Endothelial cell of umbilical vein (primary cell): Measurements from ENCODE around the gene GAL3ST2. TPM values are rescaled to one million over a fixed set of nuclear protein-coding genes. Genes with fewer than 3 reads are reported as not detected.

ENCODE experiments used
- BruUV-seq: library from RNA; stranded (reverse); fragments of 400-500 nt; replicated peaks from 2 replicates; lab custom pipeline; 2021; lab: Mats Ljungman, UMichigan
- CTCF ChIA-PET: fragments of 300-600, 350-600 bp; sonication (Branson Sonifier 250); formaldehyde crosslinking; loops from one replicate; lab custom pipeline; 2021; ENCODE audit warnings: antibody characterized with exemption, inconsistent platforms; lab: Charles Lee
- POLR2A ChIA-PET: fragments of 300-600, 350-600 bp; sonication (Branson Sonifier 250); formaldehyde crosslinking; loops from one replicate; lab custom pipeline; 2021; ENCODE audit warnings: antibody characterized with exemption, inconsistent platforms; lab: Charles Lee
- DNase-seq: peaks from one replicate; pipeline ENCODE4 v3.0.0-alpha.2; 2011; ENCODE audit warnings: low read depth, low spot score
- FAIRE-seq: peaks from 2 replicates; lab custom pipeline; 2011; peaks lifted over from hg19 to GRCh38; lab: Jason Lieb, UNC
- H2AFZ ChIP-seq: 2 replicates; pipeline ENCODE4 v1.6.0; 2012; ENCODE audit warnings: low read depth, low read length, control low read depth, inconsistent platforms
- H3K27ac ChIP-seq: 2 replicates; pipeline ENCODE4 v1.5.1; 2011; ENCODE audit warnings: low read depth, mild to moderate bottlenecking, control low read depth, low read length, moderate library complexity; ENCODE audit not compliant: insufficient read depth
- H3K27me3 ChIP-seq, 2 experiments: 2 replicates each; pipeline versions ENCODE4 v1.6.0 to v1.6.1; 2011; ENCODE audit warnings: low read length in 2 of 2, mixed read lengths in 1 of 2; ENCODE audit not compliant: control insufficient read depth in 2 of 2, insufficient read depth in 2 of 2
- H3K36me3 ChIP-seq, 2 experiments: 2 replicates in 1 of 2; 3 replicates in 1 of 2; pipeline ENCODE4 v1.5.1; 2011; ENCODE audit warnings: low read length in 2 of 2, mild to moderate bottlenecking in 1 of 2, moderate library complexity in 1 of 2; ENCODE audit not compliant: control insufficient read depth in 2 of 2, insufficient read depth in 2 of 2; ENCODE audit errors: extremely low read depth in 1 of 2
- H3K4me1 ChIP-seq: 3 replicates; pipeline ENCODE4 v1.5.1; 2011; ENCODE audit warnings: mild to moderate bottlenecking, low read length; ENCODE audit not compliant: control insufficient read depth, insufficient read depth; ENCODE audit errors: extremely low read depth
- H3K4me2 ChIP-seq: 2 replicates; pipeline ENCODE4 v1.6.1; 2011; ENCODE audit warnings: low read length, control low read depth, mixed read lengths; ENCODE audit not compliant: insufficient read depth
- H3K4me3 ChIP-seq, 3 experiments: fragments of 200-600 bp in 1 of 3; sonication (generic), shearing (Covaris generic) in 1 of 3; replicated peaks in 1 of 3; 2 replicates each; pipeline ENCODE4 v1.5.1; 2011 to 2016; ENCODE audit warnings: control low read depth in 3 of 3, low read length in 3 of 3, mild to moderate bottlenecking in 2 of 3, inconsistent platforms in 1 of 3, low read depth in 1 of 3, moderate library complexity in 1 of 3; ENCODE audit not compliant: insufficient read depth in 1 of 3
- H3K79me2 ChIP-seq: 2 replicates; pipeline ENCODE4 v1.6.0; 2012; ENCODE audit warnings: low read length, inconsistent platforms; ENCODE audit not compliant: control insufficient read depth, insufficient read depth
- H3K9ac ChIP-seq: replicated peaks from 2 replicates; pipeline ENCODE3; 2011; ENCODE audit warnings: low read length, control low read depth; ENCODE audit not compliant: insufficient read depth; ENCODE audit errors: extremely low read depth
- H3K9me1 ChIP-seq: replicated peaks from 3 replicates; pipeline ENCODE4 v1.6.0; 2011; ENCODE audit warnings: mild to moderate bottlenecking, low read length; ENCODE audit not compliant: control insufficient read depth, insufficient read depth; ENCODE audit errors: extremely low read depth
- H3K9me3 ChIP-seq: replicated peaks from 2 replicates; pipeline ENCODE4 v1.5.1; 2012; ENCODE audit warnings: low read length, inconsistent platforms; ENCODE audit not compliant: control insufficient read depth, insufficient read depth
- H4K20me1 ChIP-seq: replicated peaks from 2 replicates; pipeline ENCODE3; 2011; ENCODE audit warnings: mild to moderate bottlenecking, low read length; ENCODE audit not compliant: control insufficient read depth, insufficient read depth; ENCODE audit errors: extremely low read depth
- EZH2 ChIP-seq: IDR thresholded peaks from 2 replicates; pipeline ENCODE4 v1.6.1; 2012; ENCODE audit warnings: borderline replicate concordance, low read depth, mild to moderate bottlenecking, moderate library complexity, low read length, inconsistent platforms; ENCODE audit not compliant: severe bottlenecking
- FOS ChIP-seq: IDR thresholded peaks from 2 replicates; pipeline ENCODE4 v1.6.1; 2011; ENCODE audit warnings: mild to moderate bottlenecking, low read length, moderate library complexity, borderline replicate concordance; ENCODE audit not compliant: insufficient read depth
- GATA2 ChIP-seq: IDR thresholded peaks from 2 replicates; pipeline ENCODE4 v1.7.0; 2011; ENCODE audit warnings: low read depth, mild to moderate bottlenecking, moderate library complexity, mixed read lengths, low read length; ENCODE audit not compliant: insufficient read length, insufficient read depth
- JUN ChIP-seq: IDR thresholded peaks from 2 replicates; pipeline ENCODE4 v1.6.1; 2011; ENCODE audit warnings: borderline replicate concordance, low read depth; ENCODE audit not compliant: insufficient read length, insufficient read depth
- MYC ChIP-seq: IDR thresholded peaks from one replicate; pipeline ENCODE4 v1.6.1; 2011; ENCODE audit warnings: mild to moderate bottlenecking, low read depth, low read length
- POLR2A ChIP-seq: IDR thresholded peaks from 2 replicates; pipeline ENCODE4 v1.6.1; 2012; ENCODE audit warnings: low read depth, mild to moderate bottlenecking, control low read depth, low read length
- POLR2AphosphoS5 ChIP-seq: IDR thresholded peaks from 2 replicates; pipeline ENCODE4 v1.6.1; 2012; ENCODE audit warnings: low read depth, mild to moderate bottlenecking, control low read depth, low read length, moderate library complexity; ENCODE audit not compliant: insufficient read depth
- dilution Hi-C: fragments of 300-500 bp; cut with MboI; formaldehyde crosslinking; loops from one replicate; pipeline ENCODE4 v1.15.0; 2019; ENCODE audit warnings: low sequenced_read_pairs; ENCODE audit not compliant: extremely low pct_ligation_motif_present
- intact Hi-C: fragments of 100-400 bp; cut with micrococcal nuclease; formaldehyde crosslinking; loops from one replicate; pipeline ENCODE4 v1.10.0; 2022
- polyA plus RNA-seq, 4 experiments: library from polyadenylated mRNA; depleted of rRNA in 3 of 4; stranded (reverse) in 3 of 4; unstranded in 1 of 4; fragments of >200 nt; gene quantifications; 2 replicates each; pipeline versions ENCODE4 v1.2.1 to v1.2.3, GENCODE V29; 2011 to 2012; ENCODE audit warnings: missing spikeins in 1 of 4
- total RNA-seq: library from RNA; stranded (reverse); gene quantifications from 2 replicates; pipeline ENCODE4 v1.2.3, GENCODE V29; 2021
- TF ChIP-seq, protein P1 (sequence below): IDR thresholded peaks from 2 replicates; pipeline ENCODE4 v1.6.1; 2011; ENCODE audit not compliant: insufficient read depth, insufficient read length
- TF ChIP-seq, protein P2 (sequence below), 2 donors: IDR thresholded peaks; 1 replicate in 1 of 2; 2 replicates in 1 of 2; pipeline ENCODE4 v1.5.1; 2011; ENCODE audit warnings: low read length in 2 of 2, mild to moderate bottlenecking in 2 of 2, moderate library complexity in 2 of 2, control low read depth in 1 of 2, inconsistent platforms in 1 of 2, low read depth in 1 of 2; ENCODE audit not compliant: insufficient read depth in 1 of 2; ENCODE audit errors: extremely low read depth in 1 of 2

The GAL3ST2 gene
- total and polyA plus RNA-seq, 2 donors (not counting 3 experiments of a cell fraction or from before 2014, with no cell fraction given) = not detected

DNA sequence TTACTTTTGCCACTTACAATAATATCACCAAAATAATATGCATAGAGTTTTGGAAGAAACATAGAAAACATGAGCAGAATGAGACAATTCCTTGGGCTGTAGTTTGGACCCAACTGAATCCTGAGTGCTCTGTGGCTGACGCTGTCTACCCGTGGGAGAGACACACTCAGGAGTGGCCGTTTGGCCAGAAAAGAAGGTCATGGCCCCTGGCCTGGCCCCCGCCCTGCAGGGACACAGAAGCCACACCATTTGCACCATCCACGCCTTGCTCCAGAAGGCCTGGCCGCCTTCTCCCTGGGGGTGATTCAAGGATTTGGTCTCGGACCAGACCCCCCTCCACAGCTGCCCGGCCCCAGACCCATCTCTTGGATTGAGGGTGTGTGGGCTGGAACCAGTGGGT, 48.6 kb upstream of the GAL3ST2 start:
- Histone ChIP-seq H3K4me2 (no peak overlapping the region), H3K9me3 (no peaks in the 10 kb centered on the region), H3K79me2 (no peaks in the 10 kb centered on the region), H3K4me1 (peaks cover 8% of the 10 kb centered on the region), H3K27me3 (no peaks in the 10 kb centered on the region), H3K36me3 (peaks cover 0 to 4% of the 10 kb centered on the region in 2 experiments), H3K4me3 (no peak overlapping the region), H3K27ac (no peak overlapping the region), H3K9me1 (no peaks in the 10 kb centered on the region), H4K20me1 (no peaks in the 10 kb centered on the region), H3K9ac (no peak overlapping the region), H2AFZ (no peak overlapping the region)
- POLR2A ChIA-PET = no interaction called here
- no peak for TF ChIP-seq MYC
- no peak for TF ChIP-seq FOS
- no peak for TF ChIP-seq POLR2A
- TF ChIP-seq, protein P1, sequence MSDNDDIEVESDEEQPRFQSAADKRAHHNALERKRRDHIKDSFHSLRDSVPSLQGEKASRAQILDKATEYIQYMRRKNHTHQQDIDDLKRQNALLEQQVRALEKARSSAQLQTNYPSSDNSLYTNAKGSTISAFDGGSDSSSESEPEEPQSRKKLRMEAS = no peak
- TF ChIP-seq, protein P2, sequence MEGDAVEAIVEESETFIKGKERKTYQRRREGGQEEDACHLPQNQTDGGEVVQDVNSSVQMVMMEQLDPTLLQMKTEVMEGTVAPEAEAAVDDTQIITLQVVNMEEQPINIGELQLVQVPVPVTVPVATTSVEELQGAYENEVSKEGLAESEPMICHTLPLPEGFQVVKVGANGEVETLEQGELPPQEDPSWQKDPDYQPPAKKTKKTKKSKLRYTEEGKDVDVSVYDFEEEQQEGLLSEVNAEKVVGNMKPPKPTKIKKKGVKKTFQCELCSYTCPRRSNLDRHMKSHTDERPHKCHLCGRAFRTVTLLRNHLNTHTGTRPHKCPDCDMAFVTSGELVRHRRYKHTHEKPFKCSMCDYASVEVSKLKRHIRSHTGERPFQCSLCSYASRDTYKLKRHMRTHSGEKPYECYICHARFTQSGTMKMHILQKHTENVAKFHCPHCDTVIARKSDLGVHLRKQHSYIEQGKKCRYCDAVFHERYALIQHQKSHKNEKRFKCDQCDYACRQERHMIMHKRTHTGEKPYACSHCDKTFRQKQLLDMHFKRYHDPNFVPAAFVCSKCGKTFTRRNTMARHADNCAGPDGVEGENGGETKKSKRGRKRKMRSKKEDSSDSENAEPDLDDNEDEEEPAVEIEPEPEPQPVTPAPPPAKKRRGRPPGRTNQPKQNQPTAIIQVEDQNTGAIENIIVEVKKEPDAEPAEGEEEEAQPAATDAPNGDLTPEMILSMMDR (IDR thresholded peaks at IDR 0.05; ENCODE audit: extremely low read depth in 1 of 2, insufficient read depth in 1 of 2, low read depth in 1 of 2, low read length in 2 of 2) = no peak
- TF ChIP-seq EZH2 = no peak
- TF ChIP-seq POLR2AphosphoS5 = no peak
- no peak for TF ChIP-seq JUN
- TF ChIP-seq GATA2 = no peak
- CTCF ChIA-PET = no interaction called here
- no peak for DNase-seq
- no TSS peak for BruUV-seq
- intact Hi-C loops (no loop called here), dilution Hi-C loops (no loop called here)
- no peak for FAIRE-seq
